Lower leg skin (tissue), 4 donors: ENCODE measurements around the gene SMOC2. TPM values are rescaled to one million over a fixed set of nuclear protein-coding genes. Genes with fewer than 3 reads are reported as not detected.

Experiments
- DNase-seq, 2 donors: peaks; one replicate each; pipeline ENCODE4 v3.0.0-alpha.2; 2019; ENCODE audit warnings: low spot score in 2 of 2
- H3K4me3 ChIP-seq: fragments of 200-600 bp; sonication (generic); 2 replicates; pipeline ENCODE4 v1.5.1; 2017; ENCODE audit warnings: mild to moderate bottlenecking, low read depth; ENCODE audit not compliant: poor library complexity, severe bottlenecking
- POLR2A ChIP-seq, 2 donors: fragments of 450-650 bp; IDR thresholded peaks; one replicate each; pipeline ENCODE4 v1.6.1; 2016 to 2017; ENCODE audit warnings: antibody characterized with exemption in 2 of 2, mild to moderate bottlenecking in 1 of 2, moderate library complexity in 1 of 2
- WGBS, 2 donors: methylation state at CpG; one replicate each; pipeline ENCODE4 v1.1.5; 2018; 5-methylcytosine and 5-hydroxymethylcytosine counted together
- intact Hi-C: fragments of 100-400 bp; cut with DNase I; formaldehyde crosslinking; loops from one replicate; pipeline ENCODE4 v1.15.0; 2023; ENCODE audit warnings: low total_unique reads
- total RNA-seq, 4 donors: library from RNA; depleted of rRNA; stranded (reverse); fragments of >200 nt; gene quantifications; one replicate each; pipeline ENCODE4 v1.1.0, GENCODE V29; 2016
- TF ChIP-seq, protein P1 (sequence below), 3 donors: fragments of 450-650 bp; IDR thresholded peaks; one replicate each; pipeline ENCODE4 v1.5.1; 2016; ENCODE audit warnings: antibody characterized with exemption in 3 of 3, mild to moderate bottlenecking in 3 of 3, moderate library complexity in 2 of 3

Gene SMOC2
- total RNA-seq, 4 donors from 2014 or later, result 12.5 to 26.1 (median 13.0) TPM

- WGBS, 2 donors, result 69 to 76% methylated on average over 10 of the region's 10 CpGs
- TF ChIP-seq, protein P1, sequence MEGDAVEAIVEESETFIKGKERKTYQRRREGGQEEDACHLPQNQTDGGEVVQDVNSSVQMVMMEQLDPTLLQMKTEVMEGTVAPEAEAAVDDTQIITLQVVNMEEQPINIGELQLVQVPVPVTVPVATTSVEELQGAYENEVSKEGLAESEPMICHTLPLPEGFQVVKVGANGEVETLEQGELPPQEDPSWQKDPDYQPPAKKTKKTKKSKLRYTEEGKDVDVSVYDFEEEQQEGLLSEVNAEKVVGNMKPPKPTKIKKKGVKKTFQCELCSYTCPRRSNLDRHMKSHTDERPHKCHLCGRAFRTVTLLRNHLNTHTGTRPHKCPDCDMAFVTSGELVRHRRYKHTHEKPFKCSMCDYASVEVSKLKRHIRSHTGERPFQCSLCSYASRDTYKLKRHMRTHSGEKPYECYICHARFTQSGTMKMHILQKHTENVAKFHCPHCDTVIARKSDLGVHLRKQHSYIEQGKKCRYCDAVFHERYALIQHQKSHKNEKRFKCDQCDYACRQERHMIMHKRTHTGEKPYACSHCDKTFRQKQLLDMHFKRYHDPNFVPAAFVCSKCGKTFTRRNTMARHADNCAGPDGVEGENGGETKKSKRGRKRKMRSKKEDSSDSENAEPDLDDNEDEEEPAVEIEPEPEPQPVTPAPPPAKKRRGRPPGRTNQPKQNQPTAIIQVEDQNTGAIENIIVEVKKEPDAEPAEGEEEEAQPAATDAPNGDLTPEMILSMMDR (IDR thresholded peaks at IDR 0.05), result no peak
- TF ChIP-seq POLR2A (IDR thresholded peaks at IDR 0.05), result no peak
- intact Hi-C loops, result no loop called here
- no peak overlapping the region for H3K4me3 ChIP-seq
- DNase-seq, result no peak
Observed at GRCh38 chr6:168634541-168635328, 193.8 kb downstream of the SMOC2 start.

GRCh38 chr6:168636147-168637004 lies 195.4 kb downstream of the SMOC2 start:
- H3K4me3 ChIP-seq, result no peak overlapping the region
- no peak for DNase-seq
- intact Hi-C loops, result no loop called here
- TF ChIP-seq POLR2A (IDR thresholded peaks at IDR 0.05), result no peak
- TF ChIP-seq, protein P1 (IDR thresholded peaks at IDR 0.05), result no peak
- WGBS, 2 donors, result 56 to 58% methylated on average over 11 of the region's 11 CpGs

GRCh38 chr6:168637834-168638233 lies 196.8 kb downstream of the SMOC2 start:
- H3K4me3 ChIP-seq, result no peak overlapping the region
- WGBS, 2 donors, result 68 to 71% methylated on average over 8 to 10 of the region's 10 CpGs
- intact Hi-C loops, result no loop called here
- DNase-seq, result no peak
- TF ChIP-seq, protein P1 (IDR thresholded peaks at IDR 0.05), result no peak
- no peak for TF ChIP-seq POLR2A (IDR thresholded peaks at IDR 0.05)

GRCh38 chr6:168638468-168639271 lies 197.7 kb downstream of the SMOC2 start:
- DNase-seq, result no peak
- TF ChIP-seq POLR2A (IDR thresholded peaks at IDR 0.05), result no peak
- TF ChIP-seq, protein P1 (IDR thresholded peaks at IDR 0.05), result no peak
- no peak overlapping the region for H3K4me3 ChIP-seq
- intact Hi-C loops, result no loop called here
- WGBS, 2 donors, result 68 to 70% methylated on average over 22 of the region's 22 CpGs

- TF ChIP-seq, protein P1 (IDR thresholded peaks at IDR 0.05), result no peak
- TF ChIP-seq POLR2A (IDR thresholded peaks at IDR 0.05), result no peak
- DNase-seq, result no peak
Observed at GRCh38 chr6:168640181-168640580, 199.2 kb downstream of the SMOC2 start.

More at GRCh38 chr6:168640181-168640580, 199.2 kb downstream of the SMOC2 start:
- intact Hi-C loops, result no loop called here
- no peak overlapping the region for H3K4me3 ChIP-seq
- WGBS, 2 donors, result 66 to 71% methylated on average over 8 of the region's 8 CpGs
